Measurements from ENCODE around the gene MAPK8IP3. TPM values are rescaled to one million over a fixed set of nuclear protein-coding genes. Genes with fewer than 3 reads are reported as not detected.

Gene MAPK8IP3, protein sequence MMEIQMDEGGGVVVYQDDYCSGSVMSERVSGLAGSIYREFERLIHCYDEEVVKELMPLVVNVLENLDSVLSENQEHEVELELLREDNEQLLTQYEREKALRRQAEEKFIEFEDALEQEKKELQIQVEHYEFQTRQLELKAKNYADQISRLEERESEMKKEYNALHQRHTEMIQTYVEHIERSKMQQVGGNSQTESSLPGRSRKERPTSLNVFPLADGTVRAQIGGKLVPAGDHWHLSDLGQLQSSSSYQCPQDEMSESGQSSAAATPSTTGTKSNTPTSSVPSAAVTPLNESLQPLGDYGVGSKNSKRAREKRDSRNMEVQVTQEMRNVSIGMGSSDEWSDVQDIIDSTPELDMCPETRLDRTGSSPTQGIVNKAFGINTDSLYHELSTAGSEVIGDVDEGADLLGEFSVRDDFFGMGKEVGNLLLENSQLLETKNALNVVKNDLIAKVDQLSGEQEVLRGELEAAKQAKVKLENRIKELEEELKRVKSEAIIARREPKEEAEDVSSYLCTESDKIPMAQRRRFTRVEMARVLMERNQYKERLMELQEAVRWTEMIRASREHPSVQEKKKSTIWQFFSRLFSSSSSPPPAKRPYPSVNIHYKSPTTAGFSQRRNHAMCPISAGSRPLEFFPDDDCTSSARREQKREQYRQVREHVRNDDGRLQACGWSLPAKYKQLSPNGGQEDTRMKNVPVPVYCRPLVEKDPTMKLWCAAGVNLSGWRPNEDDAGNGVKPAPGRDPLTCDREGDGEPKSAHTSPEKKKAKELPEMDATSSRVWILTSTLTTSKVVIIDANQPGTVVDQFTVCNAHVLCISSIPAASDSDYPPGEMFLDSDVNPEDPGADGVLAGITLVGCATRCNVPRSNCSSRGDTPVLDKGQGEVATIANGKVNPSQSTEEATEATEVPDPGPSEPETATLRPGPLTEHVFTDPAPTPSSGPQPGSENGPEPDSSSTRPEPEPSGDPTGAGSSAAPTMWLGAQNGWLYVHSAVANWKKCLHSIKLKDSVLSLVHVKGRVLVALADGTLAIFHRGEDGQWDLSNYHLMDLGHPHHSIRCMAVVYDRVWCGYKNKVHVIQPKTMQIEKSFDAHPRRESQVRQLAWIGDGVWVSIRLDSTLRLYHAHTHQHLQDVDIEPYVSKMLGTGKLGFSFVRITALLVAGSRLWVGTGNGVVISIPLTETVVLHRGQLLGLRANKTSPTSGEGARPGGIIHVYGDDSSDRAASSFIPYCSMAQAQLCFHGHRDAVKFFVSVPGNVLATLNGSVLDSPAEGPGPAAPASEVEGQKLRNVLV (N-terminal part only)
- 161 and 386 TPM in 2 replicates for total RNA-seq (2011; cell fraction: chromatin; rRNA removed; ENCODE audit: low replicate concordance)
- 222 and 236 TPM in 2 replicates for total RNA-seq (2011; cell fraction: nucleolus; rRNA removed)
- 131 and 140 TPM in 2 replicates for total RNA-seq (2011; cell fraction: nucleoplasm; rRNA removed)
- total RNA-seq (2014; rRNA removed) (28.9 and 37.1 TPM in 2 replicates), total RNA-seq (2014; rRNA removed; fragmentation: Illumina TruSeq; extraction: Trizol) (4.6 and 7.1 TPM in 2 replicates), total RNA-seq (2015; rRNA removed; fragmentation: Illumina TruSeq; extraction: Trizol) (18.6 and 19.6 TPM in 2 replicates), total RNA-seq (2021) (43.7 and 54.8 TPM in 2 replicates), polyA plus RNA-seq (2011; rRNA removed) (16.7 and 24.4 TPM in 2 replicates), polyA plus RNA-seq (2014; fragmentation: Illumina TruSeq; extraction: Trizol) (16.7 and 26.0 TPM in 2 replicates), polyA plus RNA-seq (2014; fragmentation: Nextera tagmentation; extraction: Ambion mirVana) (under 1 TPM; 0.17 to 0.21 TPM), polyA plus RNA-seq (2014; rRNA removed) (58.7 and 70.8 TPM in 2 replicates), polyA minus RNA-seq (2011; rRNA and poly(A)+ RNA removed) (11.8 and 17.2 TPM in 2 replicates), Bru-seq, nascent RNA (percentile 61 among the genes with signal in this experiment), BruChase-seq, experiment 1, labeled RNA remaining after a 2-hour chase (percentile 56 among the genes with signal in this experiment), BruChase-seq, experiment 2, labeled RNA remaining after a 6-hour chase (percentile 62 among the genes with signal in this experiment)
- polyA plus RNA-seq (2011; cell fraction: cytosol; rRNA removed) = 10.9 and 17.7 TPM in 2 replicates
- 204 and 313 TPM in 2 replicates for polyA plus RNA-seq (2011; cell fraction: nucleus; rRNA removed)
- 41.6 and 50.3 TPM in 2 replicates for polyA plus RNA-seq (2012)
- 7.3 and 8.9 TPM in 2 replicates for polyA minus RNA-seq (2011; cell fraction: cytosol; rRNA and poly(A)+ RNA removed)
- polyA minus RNA-seq (2011; cell fraction: nucleus; rRNA and poly(A)+ RNA removed) = 78.5 and 87.3 TPM in 2 replicates
- long read RNA-seq, experiment 1, partial matches to known transcripts = 38 of 42 reads
- long read RNA-seq, experiment 1, other reads (novel, unspliced or antisense) = 3 of 42 reads
- long read RNA-seq, experiment 2, partial matches to known transcripts = 1 of 8 reads
- long read RNA-seq, experiment 2, other reads (novel, unspliced or antisense) = 7 of 8 reads
- long read RNA-seq, experiment 3, partial matches to known transcripts = 1 of 3 reads
- long read RNA-seq, experiment 3, other reads (novel, unspliced or antisense) = 2 of 3 reads

DNA sequence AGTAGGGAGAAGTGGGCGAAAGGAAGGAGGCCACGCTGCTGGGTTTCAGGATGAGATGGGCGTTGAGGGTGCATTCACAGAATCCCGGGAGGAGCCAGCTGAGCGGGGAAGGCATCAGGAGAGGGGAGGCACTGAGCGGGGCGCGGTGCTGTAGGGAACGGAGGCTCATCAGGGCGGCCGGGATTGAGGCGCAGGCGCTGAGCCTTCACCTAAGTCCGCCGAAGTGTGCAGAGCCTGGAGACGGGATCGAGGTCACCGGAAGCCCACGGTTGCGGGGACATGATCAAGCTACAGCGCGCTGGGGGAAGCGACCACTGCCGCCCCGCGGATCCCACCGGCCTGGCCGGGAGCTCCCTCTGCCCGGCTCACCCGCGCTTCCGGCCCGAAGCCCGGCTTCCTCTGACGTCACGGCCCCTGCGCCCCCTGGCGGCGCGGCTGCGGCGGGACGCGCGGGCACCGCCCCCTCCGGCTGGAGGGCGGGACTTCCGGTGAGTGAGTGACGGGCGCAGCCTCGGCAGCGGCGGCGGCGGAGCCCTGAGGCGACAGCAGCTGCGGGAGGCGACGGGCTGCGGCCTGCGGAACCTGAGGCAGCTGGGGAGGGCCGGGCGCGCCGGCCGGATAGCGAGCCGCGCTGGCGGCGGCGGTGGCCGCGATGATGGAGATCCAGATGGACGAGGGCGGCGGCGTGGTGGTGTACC, at the start of gene MAPK8IP3:
TSS of gene MAPK8IP3 (plus strand) at position 508 of the 698 bp plus-strand sequence. CDS start at position 653, 145 bp downstream.
- POLR2A ChIA-PET = interaction anchor here (0.6 to 4.1 kb wide), 19 partner anchors 11 to 600 kb away, joined by 3 to 21 read pairs (median 4); partner anchors contain the start of genes GNPTG, JPT2, TELO2 and TSR3
- Histone ChIP-seq H3K4me3 (peak within 1 kb of the TSS; percentile 74), H3K9ac (ENCODE audit: insufficient read depth in 1 of 2, low read depth in 2 of 2, low read length in 2 of 2) (peak within 1 kb of the TSS; percentile 81 to 99), H3K4me1 (replicated peaks in 1 of 2; ENCODE audit: control insufficient read depth in 2 of 2, insufficient read depth in 2 of 2, low read length in 2 of 2) (peaks cover 28 to 46% of the 10 kb centered on the region in 2 experiments), H4K20me1 (replicated peaks; ENCODE audit: control insufficient read depth, insufficient read depth, low read length) (peaks cover 25% of the 10 kb centered on the region), H3K27ac (ENCODE audit: extremely low read depth, low read depth, low read length) (peak within 1 kb of the TSS; percentile 84), H3K36me3 (ENCODE audit: control insufficient read depth, insufficient read depth, low read length) (peaks cover 25% of the 10 kb centered on the region), H2AFZ (ENCODE audit: low read depth, low read length) (peak within 1 kb of the TSS; percentile 98), H3K4me2 (ENCODE audit: insufficient read depth, low read length) (peak within 1 kb of the TSS; percentile 98), H3K9me1 (ENCODE audit: control insufficient read depth, insufficient read depth, low read length) (peaks cover 4% of the 10 kb centered on the region), H3K27me3 (ENCODE audit: control insufficient read depth in 2 of 2, insufficient read depth in 2 of 2, low read length in 2 of 2) (no peaks in the 10 kb centered on the region), H3K79me2 (ENCODE audit: control insufficient read depth, insufficient read depth, low read length) (peaks cover 46% of the 10 kb centered on the region), H3K9me3 (replicated peaks; ENCODE audit: control insufficient read depth, insufficient read depth, low read depth, low read length) (no peaks in the 10 kb centered on the region)
- in situ Hi-C loops (cut with MboI) = no loop called here
- intact Hi-C loops (cut with micrococcal nuclease) = no loop called here
- BruUV-seq (replicated peaks) = no TSS peak
- DNase-seq (ENCODE audit: extremely low read depth in 1 of 4, low spot score in 3 of 4) = peak; percentile 94 to 97 (median 96)
- ATAC-seq = peak; percentile 84
- peak; percentile 29 for FAIRE-seq
- WGBS (ENCODE audit: insufficient coverage, low coverage, missing lambda C conversion rate) = under 1% methylated on average over 21 of the region's 79 CpGs
- CTCF ChIA-PET (ENCODE audit: low intra/inter-chr PET ratio) = interaction anchor here (0.5 to 0.6 kb wide), 2 partner anchors 67 to 292 kb away, joined by 3 read pairs; partner anchors contain the start of genes EME2 and MRPS34
- peak; percentile 97 for TF ChIP-seq U2AF1 (optimal IDR thresholded peaks at IDR 0.05; ENCODE audit: low read depth, low read length)
- TF ChIP-seq PHB (CRISPR knock-in tag; IDR thresholded peaks at IDR 0.05) = no peak
- TF ChIP-seq RAD21 (CRISPR knock-in tag; conservative IDR thresholded peaks at IDR 0.05 in 1 of 2, IDR thresholded peaks at IDR 0.05 in 1 of 2) = no peak
- no peak for TF ChIP-seq RBM39 (optimal IDR thresholded peaks at IDR 0.05; ENCODE audit: low read depth, low read length)
- peak; percentile 83; the same call in 1 of the 2 replicates for TF ChIP-seq ZNF830 (CRISPR knock-in tag; IDR thresholded peaks at IDR 0.05)
- no peak; the same call in 1 of the 2 replicates for TF ChIP-seq TOE1 (IDR thresholded peaks at IDR 0.05; ENCODE audit: borderline replicate concordance)
- 0 out of 2 replicates have a peak, but pooled peaks have one; percentile 31 for TF ChIP-seq TOE1 (CRISPR knock-in tag; IDR thresholded peaks at IDR 0.05; ENCODE audit: borderline replicate concordance, low read depth)
- no peak for TF ChIP-seq CBX8 (IDR thresholded peaks at IDR 0.05; ENCODE audit: borderline replicate concordance, extremely low read depth, low read depth, low read length, poor library complexity, severe bottlenecking)
- TF ChIP-seq NFIX (CRISPR knock-in tag; IDR thresholded peaks at IDR 0.05; ENCODE audit: low read depth) = no peak
- no peak for TF ChIP-seq SLC30A9 (CRISPR knock-in tag; IDR thresholded peaks at IDR 0.05)
- 0 out of 2 replicates have a peak, but pooled peaks have one; percentile 11 for TF ChIP-seq TCF3 (CRISPR knock-in tag; IDR thresholded peaks at IDR 0.05)
